ENCODE measurements around the gene RBMS3. TPM values are rescaled to one million over a fixed set of nuclear protein-coding genes. Genes with fewer than 3 reads are reported as not detected.

Gene RBMS3
- total RNA-seq, 1 donor from 2014 or later = 65.1 TPM

GRCh38 chr3:29644956-29645636 is 364.2 kb downstream of the RBMS3 start:
- Mint-ChIP-seq H3K27ac (ENCODE audit: unreplicated experiment) (no peak overlapping the region), H3K27me3 (ENCODE audit: unreplicated experiment) (no peaks in the 10 kb centered on the region), H3K36me3 (ENCODE audit: unreplicated experiment) (no peaks in the 10 kb centered on the region), H3K4me1 (ENCODE audit: low read depth, unreplicated experiment) (peaks cover 13% of the 10 kb centered on the region), H3K9me3 (ENCODE audit: unreplicated experiment) (no peaks in the 10 kb centered on the region), H3K4me3 (ENCODE audit: unreplicated experiment) (no peak overlapping the region)
- TF ChIP-seq CTCF (IDR thresholded peaks at IDR 0.05; ENCODE audit: partially characterized antibody, unreplicated experiment) = no peak
- DNase-seq = no peak

GRCh38 chr3:29646043-29646442 is 365.2 kb downstream of the RBMS3 start:
- Mint-ChIP-seq H3K4me3 (ENCODE audit: unreplicated experiment) (no peak overlapping the region), H3K4me1 (ENCODE audit: low read depth, unreplicated experiment) (peaks cover 13% of the 10 kb centered on the region), H3K27ac (ENCODE audit: unreplicated experiment) (no peak overlapping the region), H3K36me3 (ENCODE audit: unreplicated experiment) (no peaks in the 10 kb centered on the region), H3K9me3 (ENCODE audit: unreplicated experiment) (no peaks in the 10 kb centered on the region), H3K27me3 (ENCODE audit: unreplicated experiment) (no peaks in the 10 kb centered on the region)
- DNase-seq = no peak
- no peak for TF ChIP-seq CTCF (IDR thresholded peaks at IDR 0.05; ENCODE audit: partially characterized antibody, unreplicated experiment)

- Mint-ChIP-seq H3K27ac (ENCODE audit: unreplicated experiment) (no peak overlapping the region), H3K4me1 (ENCODE audit: low read depth, unreplicated experiment) (peaks cover 1% of the 10 kb centered on the region), H3K4me3 (ENCODE audit: unreplicated experiment) (no peak overlapping the region), H3K36me3 (ENCODE audit: unreplicated experiment) (no peaks in the 10 kb centered on the region), H3K9me3 (ENCODE audit: unreplicated experiment) (no peaks in the 10 kb centered on the region), H3K27me3 (ENCODE audit: unreplicated experiment) (no peaks in the 10 kb centered on the region)
- no peak for DNase-seq
- TF ChIP-seq CTCF (IDR thresholded peaks at IDR 0.05; ENCODE audit: partially characterized antibody, unreplicated experiment) = no peak
Measured at GRCh38 chr3:29649815-29650547, 369.1 kb downstream of the RBMS3 start.

GRCh38 chr3:29653680-29654079 is 372.8 kb downstream of the RBMS3 start:
- H3K9me3 Mint-ChIP-seq (ENCODE audit: unreplicated experiment) = no peaks in the 10 kb centered on the region
- peaks cover 4% of the 10 kb centered on the region for H3K4me1 Mint-ChIP-seq (ENCODE audit: low read depth, unreplicated experiment)
- no peak for TF ChIP-seq CTCF (IDR thresholded peaks at IDR 0.05; ENCODE audit: partially characterized antibody, unreplicated experiment)
- DNase-seq = no peak
- H3K27me3 Mint-ChIP-seq (ENCODE audit: unreplicated experiment) = no peaks in the 10 kb centered on the region
- peak overlapping the region; percentile 2 for H3K27ac Mint-ChIP-seq (ENCODE audit: unreplicated experiment)
- H3K4me3 Mint-ChIP-seq (ENCODE audit: unreplicated experiment) = no peak overlapping the region
- H3K36me3 Mint-ChIP-seq (ENCODE audit: unreplicated experiment) = no peaks in the 10 kb centered on the region
